GM21360 (cell line): Measurements from ENCODE around the gene HELT.
A peak's percentile ranks its signal among the peaks of the same experiment; 100 is the strongest.

Experiments used
- ATAC-seq: cut with Tn5 transposase; IDR thresholded peaks from one replicate; pipeline ENCODE4 v1.9.1; 2021; ENCODE audit warnings: mild to moderate bottlenecking, moderate library complexity; ENCODE audit not compliant: unreplicated experiment

HELT gene

DNA sequence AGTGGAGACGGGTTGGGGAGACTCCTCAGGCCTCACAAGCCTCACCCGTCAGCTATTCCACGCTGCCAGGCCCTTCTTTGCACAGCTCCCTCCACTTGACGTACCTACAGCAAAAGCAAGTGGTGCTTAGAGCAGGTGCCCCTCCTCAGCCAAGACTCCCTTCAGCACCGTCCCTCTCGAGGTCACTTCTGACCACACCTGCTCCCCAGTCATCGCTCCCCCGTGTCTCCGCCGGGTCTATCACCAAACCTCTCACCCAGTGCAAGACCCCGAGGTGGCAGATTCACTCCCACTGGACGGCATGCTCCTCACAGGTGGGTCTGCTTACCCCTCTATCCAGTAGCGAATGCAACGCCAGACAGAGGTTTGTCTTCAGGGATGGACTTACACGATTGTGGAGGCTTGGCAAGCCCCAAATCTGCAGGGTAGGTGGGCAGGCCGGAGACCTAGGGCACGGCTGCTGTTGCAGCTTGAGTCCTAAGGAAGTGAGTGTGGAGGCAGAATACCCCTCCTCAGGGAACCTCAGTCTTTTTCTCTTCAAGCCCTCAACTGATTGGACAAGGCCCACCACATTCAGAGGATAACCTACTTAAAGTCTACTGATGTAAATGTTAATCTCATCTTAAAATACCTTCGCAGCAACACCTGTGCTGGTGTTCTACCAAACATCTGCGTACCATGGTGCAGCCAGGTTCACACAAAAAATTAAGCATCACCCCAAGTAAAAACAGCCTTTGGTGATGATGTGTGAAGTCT, 14.5 kb upstream of the HELT start:
- ATAC-seq: no peak

DNA sequence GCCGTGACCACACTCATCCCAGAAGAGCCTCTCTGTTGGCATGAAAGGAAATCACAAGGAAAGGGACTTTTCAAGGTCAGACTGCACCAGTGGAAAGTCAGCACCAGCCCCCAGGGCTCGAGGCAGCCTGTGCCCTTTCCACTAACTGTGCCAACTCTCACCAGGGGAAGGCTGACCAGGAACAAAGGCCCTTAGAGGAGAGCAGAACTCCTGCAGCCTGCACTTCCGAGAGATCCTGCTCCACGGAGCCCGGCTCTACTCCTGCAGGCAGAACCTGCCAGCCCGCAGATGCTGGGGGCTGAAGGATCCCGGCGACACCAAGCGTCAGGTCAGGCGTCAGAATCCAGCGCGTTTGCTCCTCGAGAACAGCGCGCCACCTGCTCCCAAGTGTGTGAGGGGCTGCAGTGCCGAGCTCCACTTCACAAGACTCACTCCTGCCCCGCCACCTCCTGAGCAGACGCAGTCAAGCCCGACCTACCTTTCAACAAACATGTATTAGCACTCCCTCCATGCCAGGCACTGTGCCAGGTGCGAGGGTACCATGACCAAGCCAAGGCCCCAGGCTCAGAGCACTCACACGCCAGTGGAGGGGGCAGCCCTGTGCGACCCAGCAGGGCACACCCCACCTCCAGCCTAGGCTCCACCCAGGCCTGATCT, 13.6 kb upstream of the HELT start:
- ATAC-seq: peak; percentile 41

- peak; percentile 80 for ATAC-seq
Observed at GRCh38 chr4:185005219-185005819, 13.0 kb upstream of the HELT start.

DNA sequence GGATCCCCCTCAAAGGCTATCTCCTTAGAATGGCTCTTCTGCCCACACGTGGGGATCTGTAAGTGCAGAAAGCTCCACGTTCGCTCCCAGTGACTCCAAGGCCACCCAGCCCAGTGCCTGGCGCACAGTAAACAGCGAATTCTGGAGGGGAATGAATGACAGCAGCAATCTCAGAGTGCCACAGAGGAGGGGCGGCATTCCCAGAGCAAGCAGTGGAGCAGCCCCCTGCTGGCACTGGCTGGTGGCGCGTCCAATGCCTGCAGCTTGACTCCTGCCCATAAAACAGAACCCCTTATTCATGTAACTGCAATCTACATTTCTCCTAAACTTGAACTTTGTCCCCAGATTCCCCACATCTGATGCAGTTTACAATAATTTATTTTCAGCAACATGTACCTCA, 6.9 kb upstream of the HELT start:
- no peak for ATAC-seq

- ATAC-seq: no peak
Observed at GRCh38 chr4:185013417-185014125, 4.7 kb upstream of the HELT start.

- no peak for ATAC-seq
Observed at GRCh38 chr4:185015108-185015507, 3.2 kb upstream of the HELT start.

GRCh38 chr4:185016101-185016940, 2.0 kb upstream of the HELT start:
- no peak for ATAC-seq

GRCh38 chr4:185016946-185017758, 1.1 kb upstream of the HELT start:
- no peak for ATAC-seq

- ATAC-seq: no peak
Observed at GRCh38 chr4:185018834-185019455, 655 bp downstream of the HELT start.

- ATAC-seq: no peak
Observed at GRCh38 chr4:185019456-185020292, 1.4 kb downstream of the HELT start.

DNA sequence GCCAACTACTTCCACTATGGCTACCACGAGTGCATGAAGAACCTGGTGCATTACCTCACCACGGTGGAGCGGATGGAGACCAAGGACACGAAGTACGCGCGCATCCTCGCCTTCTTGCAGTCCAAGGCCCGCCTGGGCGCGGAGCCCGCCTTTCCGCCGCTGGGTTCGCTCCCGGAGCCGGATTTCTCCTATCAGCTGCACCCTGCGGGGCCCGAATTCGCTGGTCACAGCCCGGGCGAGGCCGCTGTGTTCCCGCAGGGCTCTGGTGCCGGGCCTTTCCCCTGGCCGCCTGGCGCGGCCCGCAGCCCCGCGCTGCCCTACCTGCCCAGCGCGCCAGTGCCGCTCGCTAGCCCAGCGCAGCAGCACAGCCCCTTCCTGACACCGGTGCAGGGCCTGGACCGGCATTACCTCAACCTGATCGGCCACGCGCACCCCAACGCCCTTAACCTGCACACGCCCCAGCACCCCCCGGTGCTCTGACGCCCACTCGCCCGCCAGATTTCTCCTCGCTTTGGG, 2.1 kb downstream of the HELT start:
- no peak for ATAC-seq

GRCh38 chr4:185020863-185021761, 2.8 kb downstream of the HELT start:
- no peak for ATAC-seq

DNA sequence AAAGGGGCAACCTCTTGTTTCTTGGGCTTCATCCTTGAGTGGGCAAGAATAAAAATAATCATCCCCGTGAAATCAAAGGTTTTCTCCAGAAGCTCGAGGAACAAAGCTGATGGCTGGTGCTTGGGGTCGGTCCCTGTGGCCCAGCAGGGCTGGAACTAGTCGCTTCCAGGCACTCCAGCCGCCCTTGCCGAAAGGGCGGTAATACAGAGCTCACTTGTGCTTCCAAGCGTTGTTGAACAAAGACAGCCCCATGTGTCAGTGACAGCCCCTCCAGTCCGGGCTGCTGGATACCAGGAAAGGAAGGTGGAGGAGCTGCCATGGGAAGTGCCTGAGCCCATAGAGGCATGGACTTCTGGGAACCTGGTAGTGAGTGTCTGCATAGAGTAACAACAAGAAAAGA, 5.2 kb downstream of the HELT start:
- ATAC-seq: no peak

DNA sequence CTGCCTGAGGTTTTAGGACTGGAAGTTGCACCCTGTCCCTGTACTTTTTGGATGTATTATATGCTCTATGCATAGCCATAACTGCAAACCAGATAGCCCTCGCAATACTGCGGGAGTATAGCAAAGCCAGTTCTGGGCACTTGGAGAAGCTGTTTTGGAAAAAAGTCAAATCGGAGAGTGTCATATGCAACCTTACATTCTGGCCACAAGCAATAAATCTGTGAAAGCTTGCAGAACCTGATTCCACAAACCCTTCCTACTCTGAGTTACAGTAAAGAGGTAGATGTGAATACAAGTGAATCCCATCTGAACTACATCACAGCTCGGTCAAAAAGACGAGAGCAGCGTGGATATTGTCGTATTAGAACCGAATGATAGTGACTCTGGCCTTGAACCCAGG, 10.3 kb downstream of the HELT start:
- ATAC-seq: no peak

DNA sequence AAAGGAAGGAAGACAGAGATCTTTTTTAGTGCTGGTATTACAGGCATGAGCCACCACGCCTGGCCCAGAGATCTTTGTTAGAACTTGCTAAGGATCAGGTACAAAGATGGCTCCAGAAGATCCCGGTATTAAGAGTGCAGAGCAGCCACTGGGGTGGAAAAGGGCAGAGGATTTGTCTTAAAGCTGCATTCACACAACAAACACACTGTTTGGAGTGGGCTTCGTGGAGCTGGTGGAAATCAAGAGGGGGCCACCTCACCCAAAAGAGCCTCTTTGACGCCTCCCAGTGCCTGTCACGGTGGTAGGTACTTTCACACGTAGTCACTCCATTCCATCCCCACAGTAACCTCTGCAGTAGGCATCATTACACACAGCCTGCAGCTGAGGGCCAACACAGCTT, 13.3 kb downstream of the HELT start:
- no peak for ATAC-seq

DNA sequence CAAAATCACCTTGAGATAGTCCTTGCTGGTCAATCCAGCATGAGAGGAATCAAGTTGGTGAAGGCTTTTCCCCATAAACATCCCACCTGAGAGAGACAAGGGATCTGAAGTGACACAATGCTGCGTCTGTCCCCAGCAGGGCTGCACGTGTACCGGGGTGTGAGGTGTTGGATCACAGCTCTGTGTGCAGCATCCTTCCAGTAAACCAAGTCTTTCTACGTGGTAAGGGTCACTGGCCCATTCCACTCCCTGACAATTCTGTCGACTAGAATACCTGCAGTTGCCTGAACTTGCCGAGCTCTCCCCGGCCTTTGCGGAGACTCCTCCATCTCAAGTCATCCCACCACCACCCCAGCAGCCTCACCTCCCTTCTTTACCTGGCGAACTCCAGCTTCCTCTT, 14.8 kb downstream of the HELT start:
- ATAC-seq: no peak

DNA sequence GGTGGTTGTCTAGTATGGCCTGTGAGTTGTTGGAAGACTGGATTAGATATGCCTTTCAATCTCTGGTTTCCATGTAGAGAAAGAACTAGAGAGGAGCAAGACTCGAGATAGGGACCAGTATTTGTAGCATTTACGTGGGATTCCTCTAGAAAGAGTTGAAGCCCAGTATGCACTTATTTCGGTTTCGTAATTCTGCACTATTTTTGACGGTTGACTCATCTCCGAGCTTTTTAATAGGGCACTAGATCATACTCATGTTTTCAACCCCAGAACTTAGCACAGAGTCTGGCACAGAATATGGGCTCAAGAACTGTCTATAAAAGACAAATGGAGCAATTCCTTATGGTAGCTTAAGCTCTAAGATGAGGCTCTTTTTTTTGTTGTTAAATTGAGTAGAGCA, 15.7 kb downstream of the HELT start:
- ATAC-seq: no peak
